HCT116 (cell line): ENCODE measurements around the gene FCHO1. TPM values are rescaled to one million over a fixed set of nuclear protein-coding genes. Genes with fewer than 3 reads are reported as not detected.

Experiments used
- ATAC-seq: fragments of 200-7000 bp; cut with Tn5 transposase; 2 replicates; pipeline ENCODE4 v1.9.1; 2020; ENCODE audit warnings: mild to moderate bottlenecking, moderate library complexity
- BruUV-seq: library from RNA; stranded (reverse); fragments of 400-500 nt; replicated peaks from 2 replicates; lab custom pipeline; 2021; lab: Mats Ljungman, UMichigan
- CTCF ChIA-PET: fragments of 300-600 bp; sonication (Branson Sonifier 250); formaldehyde crosslinking; loops from one replicate; lab custom pipeline; 2021; ENCODE audit warnings: antibody characterized with exemption; lab: Charles Lee
- POLR2A ChIA-PET: fragments of 300-600, 350-600 bp; sonication (Branson Sonifier 250); formaldehyde crosslinking; loops from one replicate; lab custom pipeline; 2021; ENCODE audit warnings: antibody characterized with exemption; lab: Charles Lee
- RAD21 ChIA-PET, 2 experiments: fragments of 300-600 bp; sonication (Branson Sonifier 250); formaldehyde crosslinking; loops; one replicate each; lab custom pipeline; 2023; ENCODE audit warnings: low total read pairs in 2 of 2; ENCODE audit not compliant: uncharacterized antibody in 2 of 2, unreplicated experiment in 2 of 2, low non-redundant PET in 1 of 2; lab: Charles Lee
- DNase-seq: peaks from one replicate; pipeline ENCODE4 v3.0.0-alpha.2; 2010; ENCODE audit warnings: low read depth, low spot score
- H2AFZ ChIP-seq: fragments of 200-600 bp; shearing (Covaris generic), sonication (generic); 2 replicates; pipeline ENCODE4 v1.6.1; 2017; ENCODE audit warnings: low read depth, mixed run types, mixed read lengths, antibody characterized with exemption, low read length; ENCODE audit not compliant: poor library complexity, severe bottlenecking
- H3K27ac ChIP-seq: 2 replicates; pipeline ENCODE4 v1.5.1; 2012; ENCODE audit warnings: low read depth, low read length
- H3K27me3 ChIP-seq: fragments of 200-600 bp; sonication (generic); 2 replicates; pipeline ENCODE4 v1.6.1; 2016; ENCODE audit warnings: mixed run types, low read length, mixed read lengths; ENCODE audit not compliant: insufficient read depth
- H3K36me3 ChIP-seq, 2 experiments: fragments of 200-500 bp in 1 of 2; fragments of 200-600 bp in 1 of 2; sonication (Bioruptor generic) in 1 of 2; sonication (generic) in 1 of 2; 2 replicates each; pipeline versions ENCODE4 v1.5.1 to v1.6.1; 2014 to 2016; ENCODE audit warnings: low read length in 2 of 2, inconsistent platforms in 1 of 2, mixed read lengths in 1 of 2, mixed run types in 1 of 2; ENCODE audit not compliant: insufficient read depth in 2 of 2, control insufficient read depth in 1 of 2
- H3K4me1 ChIP-seq, 2 experiments: fragments of 200-600 bp in 1 of 2; sonication (generic) in 1 of 2; 2 replicates each; pipeline versions ENCODE4 v1.5.1 to v1.6.1; 2012 to 2017; ENCODE audit warnings: low read length in 2 of 2, inconsistent platforms in 1 of 2, mild to moderate bottlenecking in 1 of 2, mixed read lengths in 1 of 2, mixed run types in 1 of 2, moderate library complexity in 1 of 2; ENCODE audit not compliant: insufficient read depth in 2 of 2, control insufficient read depth in 1 of 2
- H3K4me2 ChIP-seq: fragments of 200-600 bp; sonication (generic); 2 replicates; pipeline ENCODE4 v1.6.1; 2017; ENCODE audit warnings: mixed run types, low read length, mixed read lengths
- H3K4me3 ChIP-seq, 2 experiments: fragments of 200-600 bp in 1 of 2; sonication (generic) in 1 of 2; replicated peaks in 1 of 2; 2 replicates each; pipeline ENCODE4 v1.5.1; 2011 to 2016; ENCODE audit warnings: low read length in 2 of 2, control low read depth in 1 of 2, low read depth in 1 of 2, mild to moderate bottlenecking in 1 of 2, mixed read lengths in 1 of 2, mixed run types in 1 of 2
- H3K79me2 ChIP-seq: fragments of 200-600 bp; sonication (generic); 2 replicates; pipeline ENCODE4 v1.6.1; 2017; ENCODE audit warnings: mild to moderate bottlenecking, mixed run types, low read length, moderate library complexity, mixed read lengths; ENCODE audit not compliant: insufficient read depth
- H3K9ac ChIP-seq: fragments of 200-600 bp; sonication (generic); 2 replicates; pipeline ENCODE4 v1.6.1; 2016; ENCODE audit warnings: low read length, mixed read lengths
- H3K9me2 ChIP-seq: fragments of 200-600 bp; sonication (generic), shearing (Covaris generic); 2 replicates; pipeline ENCODE4 v1.6.1; 2017; ENCODE audit warnings: mixed run types, mild to moderate bottlenecking, moderate library complexity; ENCODE audit not compliant: insufficient read depth
- H3K9me3 ChIP-seq, 2 experiments: fragments of 200-500 bp in 1 of 2; fragments of 200-600 bp in 1 of 2; sonication (Bioruptor generic) in 1 of 2; sonication (generic) in 1 of 2; 2 replicates each; pipeline ENCODE4 v1.6.1; 2014 to 2017; ENCODE audit warnings: low read length in 2 of 2, mixed read lengths in 2 of 2, inconsistent platforms in 1 of 2, low read depth in 1 of 2, mild to moderate bottlenecking in 1 of 2, mixed run types in 1 of 2, moderate library complexity in 1 of 2; ENCODE audit not compliant: control insufficient read depth in 1 of 2, insufficient read depth in 1 of 2
- H4K20me1 ChIP-seq: fragments of 200-600 bp; sonication (generic), shearing (Covaris generic); 2 replicates; pipeline ENCODE4 v1.6.1; 2017; ENCODE audit warnings: mixed run types, mild to moderate bottlenecking, moderate library complexity; ENCODE audit not compliant: insufficient read depth
- ATF3 ChIP-seq: IDR thresholded peaks from 2 replicates; pipeline ENCODE4 v1.6.1; 2012
- FOSL1 ChIP-seq: IDR thresholded peaks from 2 replicates; pipeline ENCODE4 v1.6.1; 2012; ENCODE audit warnings: low read depth
- MAX ChIP-seq: IDR thresholded peaks from 2 replicates; pipeline ENCODE4 v1.6.1; 2012
- YY1 ChIP-seq: IDR thresholded peaks from 2 replicates; pipeline ENCODE4 v1.6.1; 2011; ENCODE audit warnings: low read length, low read depth, moderate library complexity, mild to moderate bottlenecking; ENCODE audit not compliant: insufficient replicate concordance; ENCODE audit errors: extremely low read depth
- ZNF274 ChIP-seq: fragments of 200-500 bp; sonication (Bioruptor generic); IDR thresholded peaks from 2 replicates; pipeline ENCODE4 v1.6.1; 2014; ENCODE audit warnings: mild to moderate bottlenecking, low read depth, low read length, inconsistent platforms
- intact Hi-C: fragments of 100-400 bp; cut with micrococcal nuclease; formaldehyde crosslinking; loops from 2 replicates; pipeline ENCODE4 v1.10.0; 2022
- total RNA-seq: library from RNA; stranded (reverse); gene quantifications from one replicate; pipeline ENCODE4 v1.2.1, GENCODE V29; 2021; ENCODE audit not compliant: unreplicated experiment
- TF ChIP-seq, protein P1 (sequence below): IDR thresholded peaks from 2 replicates; pipeline ENCODE4 v1.6.1; 2012; ENCODE audit warnings: low read depth

FCHO1 gene
- total RNA-seq, 1 experiment from 2014 or later = 28.1 TPM

GRCh38 chr19:17721111-17721628 lies 30.1 kb upstream of the FCHO1 start (continued):
- TF ChIP-seq, protein P1, sequence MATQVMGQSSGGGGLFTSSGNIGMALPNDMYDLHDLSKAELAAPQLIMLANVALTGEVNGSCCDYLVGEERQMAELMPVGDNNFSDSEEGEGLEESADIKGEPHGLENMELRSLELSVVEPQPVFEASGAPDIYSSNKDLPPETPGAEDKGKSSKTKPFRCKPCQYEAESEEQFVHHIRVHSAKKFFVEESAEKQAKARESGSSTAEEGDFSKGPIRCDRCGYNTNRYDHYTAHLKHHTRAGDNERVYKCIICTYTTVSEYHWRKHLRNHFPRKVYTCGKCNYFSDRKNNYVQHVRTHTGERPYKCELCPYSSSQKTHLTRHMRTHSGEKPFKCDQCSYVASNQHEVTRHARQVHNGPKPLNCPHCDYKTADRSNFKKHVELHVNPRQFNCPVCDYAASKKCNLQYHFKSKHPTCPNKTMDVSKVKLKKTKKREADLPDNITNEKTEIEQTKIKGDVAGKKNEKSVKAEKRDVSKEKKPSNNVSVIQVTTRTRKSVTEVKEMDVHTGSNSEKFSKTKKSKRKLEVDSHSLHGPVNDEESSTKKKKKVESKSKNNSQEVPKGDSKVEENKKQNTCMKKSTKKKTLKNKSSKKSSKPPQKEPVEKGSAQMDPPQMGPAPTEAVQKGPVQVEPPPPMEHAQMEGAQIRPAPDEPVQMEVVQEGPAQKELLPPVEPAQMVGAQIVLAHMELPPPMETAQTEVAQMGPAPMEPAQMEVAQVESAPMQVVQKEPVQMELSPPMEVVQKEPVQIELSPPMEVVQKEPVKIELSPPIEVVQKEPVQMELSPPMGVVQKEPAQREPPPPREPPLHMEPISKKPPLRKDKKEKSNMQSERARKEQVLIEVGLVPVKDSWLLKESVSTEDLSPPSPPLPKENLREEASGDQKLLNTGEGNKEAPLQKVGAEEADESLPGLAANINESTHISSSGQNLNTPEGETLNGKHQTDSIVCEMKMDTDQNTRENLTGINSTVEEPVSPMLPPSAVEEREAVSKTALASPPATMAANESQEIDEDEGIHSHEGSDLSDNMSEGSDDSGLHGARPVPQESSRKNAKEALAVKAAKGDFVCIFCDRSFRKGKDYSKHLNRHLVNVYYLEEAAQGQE = no peak
- no peak for TF ChIP-seq YY1
- TF ChIP-seq, all 23 proteins: peak for 0

GRCh38 chr19:17721821-17722220 lies 29.5 kb upstream of the FCHO1 start:
- ATAC-seq = no peak
- Histone ChIP-seq H3K4me1 (peaks cover 13 to 35% of the 10 kb centered on the region in 2 experiments), H4K20me1 (no peaks in the 10 kb centered on the region), H3K27ac (no peak overlapping the region), H2AFZ (no peak overlapping the region), H3K27me3 (no peaks in the 10 kb centered on the region), H3K9me2 (no peaks in the 10 kb centered on the region), H3K36me3 (peaks cover 7 to 17% of the 10 kb centered on the region in 2 experiments; a peak in 2 of 4 replicates), H3K4me3 (no peak overlapping the region), H3K9me3 (no peaks in the 10 kb centered on the region), H3K9ac (no peak overlapping the region), H3K4me2 (peak overlapping the region; percentile 82; the same call in 1 of the 2 replicates), H3K79me2 (peaks cover 33% of the 10 kb centered on the region)
- no peak for DNase-seq
- RAD21 ChIA-PET = no interaction called here
- no peak for TF ChIP-seq MAX
- no peak for TF ChIP-seq FOSL1
- TF ChIP-seq ZNF274 = no peak
- no peak for TF ChIP-seq ATF3
- BruUV-seq = no TSS peak
- intact Hi-C loops = no loop called here
- POLR2A ChIA-PET = no interaction called here
- CTCF ChIA-PET = no interaction called here
